SK-N-SH (cell line): Measurements from ENCODE around the gene AREL1. TPM values are rescaled to one million over a fixed set of nuclear protein-coding genes. Genes with fewer than 3 reads are reported as not detected.

Experiments used
- CTCF ChIA-PET: fragments of 300-600, 350-600 bp; formaldehyde crosslinking; extraction: SDS; loops from one replicate; lab custom pipeline; 2021; lab: Yijun Ruan, JAX
- POLR2A ChIA-PET: fragments of 350-600 bp; sonication (Branson Sonifier 250); formaldehyde crosslinking; extraction: SDS; loops from one replicate; lab custom pipeline; 2020; ENCODE audit warnings: antibody characterized with exemption, inconsistent platforms; lab: Yijun Ruan, JAX
- DNase-seq: peaks from one replicate; pipeline ENCODE4 v3.0.0; 2012
- H2AFZ ChIP-seq: fragments of 200-600 bp; sonication (generic); 2 replicates; pipeline ENCODE4 v1.8.1; 2016; ENCODE audit warnings: antibody characterized with exemption, mild to moderate bottlenecking, low read depth
- H3F3A ChIP-seq: fragments of 200-600 bp; sonication (generic); replicated peaks from 2 replicates; pipeline ENCODE3; 2016; ENCODE audit warnings: antibody characterized with exemption, mild to moderate bottlenecking; ENCODE audit not compliant: insufficient read depth
- H3K27ac ChIP-seq, 2 experiments: fragments of 200-500 bp in 1 of 2; fragments of 200-600 bp in 1 of 2; sonication (Bioruptor generic) in 1 of 2; sonication (generic), shearing (Covaris generic) in 1 of 2; 2 replicates each; pipeline versions ENCODE4 v1.5.1 to v1.6.1; 2014 to 2016; ENCODE audit warnings: low read depth in 2 of 2, inconsistent platforms in 1 of 2, low read length in 1 of 2, mild to moderate bottlenecking in 1 of 2, mixed read lengths in 1 of 2
- H3K27me3 ChIP-seq: fragments of 200-600 bp; sonication (generic), shearing (Covaris generic); 2 replicates; pipeline ENCODE4 v1.6.1; 2016; ENCODE audit warnings: mixed run types; ENCODE audit not compliant: insufficient read depth
- H3K36me3 ChIP-seq, 2 experiments: fragments of 200-500 bp in 1 of 2; fragments of 200-600 bp in 1 of 2; sonication (Bioruptor generic) in 1 of 2; sonication (generic) in 1 of 2; replicated peaks in 1 of 2; 2 replicates each; pipeline versions ENCODE3 to v1.5.1; 2014 to 2016; ENCODE audit warnings: low read length in 1 of 2, mild to moderate bottlenecking in 1 of 2; ENCODE audit not compliant: insufficient read depth in 2 of 2, control insufficient read depth in 1 of 2
- H3K4me1 ChIP-seq, 2 experiments: fragments of 200-500 bp in 1 of 2; fragments of 200-600 bp in 1 of 2; sonication (Bioruptor generic) in 1 of 2; sonication (generic), shearing (Covaris generic) in 1 of 2; 2 replicates each; pipeline versions ENCODE4 v1.5.1 to v1.6.1; 2014 to 2016; ENCODE audit warnings: low read depth in 1 of 2, low read length in 1 of 2, mixed run types in 1 of 2; ENCODE audit not compliant: insufficient read depth in 2 of 2, control insufficient read depth in 1 of 2
- H3K4me2 ChIP-seq: fragments of 200-600 bp; sonication (generic), shearing (Covaris generic); 2 replicates; pipeline ENCODE4 v1.6.1; 2017; ENCODE audit warnings: mixed run types
- H3K4me3 ChIP-seq, 2 experiments: fragments of 200-500 bp in 1 of 2; fragments of 200-600 bp in 1 of 2; sonication (Bioruptor generic) in 1 of 2; sonication (generic), shearing (Covaris generic) in 1 of 2; 2 replicates each; pipeline versions ENCODE4 v1.5.1 to v1.8.1; 2014 to 2016; ENCODE audit warnings: low read depth in 2 of 2, inconsistent platforms in 1 of 2, low read length in 1 of 2, mild to moderate bottlenecking in 1 of 2, mixed read lengths in 1 of 2, moderate library complexity in 1 of 2
- H3K79me2 ChIP-seq: fragments of 200-600 bp; sonication (generic); 2 replicates; pipeline ENCODE4 v1.8.1; 2017; ENCODE audit warnings: mild to moderate bottlenecking; ENCODE audit not compliant: insufficient read depth
- H3K9ac ChIP-seq: fragments of 200-600 bp; sonication (generic); 2 replicates; pipeline ENCODE4 v1.6.1; 2017; ENCODE audit warnings: mixed run types
- H3K9me2 ChIP-seq: fragments of 200-600 bp; sonication (generic); 2 replicates; pipeline ENCODE4 v1.6.1; 2017; ENCODE audit warnings: mixed run types
- H3K9me3 ChIP-seq: fragments of 200-600 bp; sonication (generic); 2 replicates; pipeline ENCODE4 v1.6.1; 2017; ENCODE audit warnings: mixed run types, mild to moderate bottlenecking, moderate library complexity
- H4K20me1 ChIP-seq: fragments of 200-600 bp; sonication (generic); 2 replicates; pipeline ENCODE4 v1.6.1; 2017; ENCODE audit warnings: mild to moderate bottlenecking, mixed run types; ENCODE audit not compliant: insufficient read depth
- CHD2 ChIP-seq: fragments of 150-350 bp; IDR thresholded peaks from 2 replicates; pipeline ENCODE4 v1.6.1; 2018; ENCODE audit warnings: low read length; ENCODE audit not compliant: partially characterized antibody
- EZH2phosphoT487 ChIP-seq: fragments of 200-600 bp; sonication (generic); IDR thresholded peaks from 2 replicates; pipeline ENCODE4 v1.6.1; 2017; ENCODE audit warnings: low read depth, mixed run types, mild to moderate bottlenecking, antibody characterized with exemption, moderate library complexity, borderline replicate concordance
- FOXJ3 ChIP-seq: sonication (generic); formaldehyde crosslinking; IDR thresholded peaks from 2 replicates; pipeline ENCODE4 v1.5.1; 2020; ENCODE audit warnings: mild to moderate bottlenecking, missing genetic modification reagents
- FOXM1 ChIP-seq: IDR thresholded peaks from 2 replicates; pipeline ENCODE4 v1.4.0; 2012; ENCODE audit warnings: low read depth, mild to moderate bottlenecking
- GABPA ChIP-seq: IDR thresholded peaks from 2 replicates; pipeline ENCODE4 v1.4.0; 2012; ENCODE audit warnings: low read depth, mild to moderate bottlenecking
- GATA2 ChIP-seq: sonication (generic); formaldehyde crosslinking; IDR thresholded peaks from 2 replicates; pipeline ENCODE4 v1.5.0; 2020; ENCODE audit warnings: mild to moderate bottlenecking, missing genetic modification reagents
- JUND ChIP-seq: IDR thresholded peaks from 2 replicates; pipeline ENCODE4 v1.4.0; 2012
- MAX ChIP-seq: IDR thresholded peaks from 2 replicates; pipeline ENCODE4 v1.4.0; 2012; ENCODE audit warnings: low read depth
- MEF2A ChIP-seq: IDR thresholded peaks from 2 replicates; pipeline ENCODE4 v1.4.0; 2012; ENCODE audit warnings: low read depth, borderline replicate concordance
- NFIC ChIP-seq: IDR thresholded peaks from 2 replicates; pipeline ENCODE4 v1.4.0; 2012; ENCODE audit warnings: borderline replicate concordance
- PBX3 ChIP-seq: IDR thresholded peaks from 2 replicates; pipeline ENCODE4; 2012
- RAD21 ChIP-seq: IDR thresholded peaks from 2 replicates; pipeline ENCODE4 v1.6.1; 2012; ENCODE audit warnings: mild to moderate bottlenecking, low read length
- RCOR1 ChIP-seq: fragments of 150-350 bp; IDR thresholded peaks from 2 replicates; pipeline ENCODE4 v1.6.1; 2017; ENCODE audit warnings: antibody characterized with exemption, low read length
- REST ChIP-seq: IDR thresholded peaks from 2 replicates; pipeline ENCODE4 v1.6.1; 2012; ENCODE audit warnings: mild to moderate bottlenecking, low read depth, low read length, moderate library complexity
- RFX5 ChIP-seq: IDR thresholded peaks from 2 replicates; pipeline ENCODE4 v1.6.1; 2012; ENCODE audit warnings: mild to moderate bottlenecking, improper control_type of control experiment, low read length
- RXRA ChIP-seq: IDR thresholded peaks from 2 replicates; pipeline ENCODE4 v1.4.0; 2012; ENCODE audit warnings: low read depth, mild to moderate bottlenecking, borderline replicate concordance
- SIN3A ChIP-seq: IDR thresholded peaks from 2 replicates; pipeline ENCODE4 v1.6.1; 2012; ENCODE audit warnings: low read depth, mild to moderate bottlenecking, low read length, moderate library complexity, borderline replicate concordance
- TCF12 ChIP-seq: IDR thresholded peaks from 2 replicates; pipeline ENCODE4 v1.4.0; 2012
- TEAD4 ChIP-seq: IDR thresholded peaks from 2 replicates; pipeline ENCODE4 v1.4.0; 2012; ENCODE audit warnings: mild to moderate bottlenecking, borderline replicate concordance; ENCODE audit not compliant: insufficient read depth
- USF1 ChIP-seq: IDR thresholded peaks from 2 replicates; pipeline ENCODE4 v1.4.0; 2012; ENCODE audit warnings: low read depth, borderline replicate concordance
- ZBTB33 ChIP-seq: IDR thresholded peaks from 2 replicates; pipeline ENCODE4 v1.4.0; 2012; ENCODE audit warnings: low read depth, borderline replicate concordance
- WGBS: methylation state at CpG from one replicate; pipeline ENCODE4 v1.1.6; 2017; ENCODE audit warnings: low lambda C conversion rate; 5-methylcytosine and 5-hydroxymethylcytosine counted together
- polyA plus RNA-seq, 3 experiments: library from polyadenylated mRNA; depleted of rRNA; stranded (reverse); fragments of >200 nt; gene quantifications; 2 replicates each; pipeline ENCODE4 v1.2.3, GENCODE V29; 2012

AREL1 gene
- polyA plus RNA-seq, 1 of the 3 experiments (the other 2 are of a cell fraction), result 35.1 TPM

GRCh38 chr14:74698465-74698864, 14.4 kb downstream of the AREL1 start:
- peaks cover 13 to 54% of the 10 kb centered on the region in 2 experiments for H3K36me3 ChIP-seq
- no peaks in the 10 kb centered on the region for H3K9me3 ChIP-seq
- H3K79me2 ChIP-seq, result peaks cover 100% of the 10 kb centered on the region
- H3K4me2 ChIP-seq, result no peak overlapping the region
- no peak overlapping the region for H3K9ac ChIP-seq
- H3K4me3 ChIP-seq, result no peak overlapping the region
- H3F3A ChIP-seq, result peaks cover 21% of the 10 kb centered on the region
- CTCF ChIA-PET, result no interaction called here
- H2AFZ ChIP-seq, result no peak overlapping the region
- TF ChIP-seq GABPA, result no peak
- no peak for TF ChIP-seq RXRA
- no peak for TF ChIP-seq RFX5
- no peak for TF ChIP-seq MAX
- TF ChIP-seq RCOR1, result no peak
- TF ChIP-seq JUND, result no peak
- TF ChIP-seq CHD2, result no peak
- TF ChIP-seq RAD21, result no peak
- no peak for TF ChIP-seq TCF12
- no peak for TF ChIP-seq SIN3A
- no peak for TF ChIP-seq GATA2 (CRISPR knock-in tag)
- no peak for TF ChIP-seq MEF2A
- H3K9me2 ChIP-seq, result no peaks in the 10 kb centered on the region
- H3K4me1 ChIP-seq, result peaks cover 0 to 14% of the 10 kb centered on the region in 2 experiments; a peak in 1 of 4 replicates
- no peaks in the 10 kb centered on the region for H3K27me3 ChIP-seq
- no peak overlapping the region for H3K27ac ChIP-seq
- H4K20me1 ChIP-seq, result peaks cover 26% of the 10 kb centered on the region
- POLR2A ChIA-PET, result interaction anchor here (0.6 kb wide), 1 partner anchor 51 kb away, joined by 3 read pairs; no protein-coding TSS in a partner anchor
- DNase-seq, result no peak
- 91% methylated on average over 4 of the region's 4 CpGs for WGBS

- TF ChIP-seq NFIC, result no peak
- no peak for TF ChIP-seq RAD21
- no peak for TF ChIP-seq ZBTB33
- no peak for TF ChIP-seq EZH2phosphoT487
- no peak for TF ChIP-seq GATA2 (CRISPR knock-in tag)
- no peak for TF ChIP-seq FOXJ3 (CRISPR knock-in tag)
- TF ChIP-seq RXRA, result no peak
- no peak for TF ChIP-seq USF1
- TF ChIP-seq FOXM1, result no peak
- no peak for TF ChIP-seq REST
- TF ChIP-seq GABPA, result no peak
- no peak for TF ChIP-seq TEAD4
- no peak for TF ChIP-seq PBX3
- no peak for TF ChIP-seq RFX5
- no peak for TF ChIP-seq CHD2
- TF ChIP-seq, all 33 proteins: peak for 0
- H4K20me1 ChIP-seq, result peaks cover 27% of the 10 kb centered on the region
- H3F3A ChIP-seq, result peaks cover 21% of the 10 kb centered on the region
- H3K9me3 ChIP-seq, result no peaks in the 10 kb centered on the region
- H3K4me3 ChIP-seq, result no peak overlapping the region
- H3K36me3 ChIP-seq, result peaks cover 13 to 52% of the 10 kb centered on the region in 2 experiments
- peak overlapping the region in 1 of 2 experiments; percentile 37; a peak in 2 of 4 replicates for H3K27ac ChIP-seq
- peaks cover 0 to 14% of the 10 kb centered on the region in 2 experiments; a peak in 1 of 4 replicates for H3K4me1 ChIP-seq
- POLR2A ChIA-PET, result no interaction called here
- DNase-seq, result no peak
- CTCF ChIA-PET, result no interaction called here
- H3K79me2 ChIP-seq, result peaks cover 100% of the 10 kb centered on the region
- no peaks in the 10 kb centered on the region for H3K27me3 ChIP-seq
- H3K9me2 ChIP-seq, result no peaks in the 10 kb centered on the region
- H3K4me2 ChIP-seq, result 0 out of 2 replicates have a peak overlapping the region, but pooled peaks have one; percentile 43
- WGBS, result 96% methylated on average over 2 of the region's 2 CpGs
- H2AFZ ChIP-seq, result no peak overlapping the region
- H3K9ac ChIP-seq, result no peak overlapping the region
Measured at GRCh38 chr14:74697976-74698375, 14.9 kb downstream of the AREL1 start.
